Gastrocnemius medialis (tissue), 4 donors: Measurements from ENCODE around the gene CDK18.

Source experiments
- POLR2A ChIP-seq, 2 donors: fragments of 450-650 bp; IDR thresholded peaks; one replicate each; pipeline ENCODE4 v1.6.1; 2017; ENCODE audit warnings: antibody characterized with exemption in 2 of 2, mild to moderate bottlenecking in 2 of 2, moderate library complexity in 2 of 2
- TF ChIP-seq, protein P1 (sequence below), 5 experiments: fragments of 450-650 bp in 3 of 5; fragments of 200-600 bp in 2 of 5; sonication (generic) in 2 of 5; IDR thresholded peaks in 4 of 5; conservative IDR thresholded peaks in 1 of 5; 1 replicate in 4 of 5; 2 replicates in 1 of 5; pipeline ENCODE4 v1.5.1; 2016 to 2019; ENCODE audit warnings: antibody characterized with exemption in 5 of 5, mild to moderate bottlenecking in 3 of 5, moderate library complexity in 3 of 5

DNA sequence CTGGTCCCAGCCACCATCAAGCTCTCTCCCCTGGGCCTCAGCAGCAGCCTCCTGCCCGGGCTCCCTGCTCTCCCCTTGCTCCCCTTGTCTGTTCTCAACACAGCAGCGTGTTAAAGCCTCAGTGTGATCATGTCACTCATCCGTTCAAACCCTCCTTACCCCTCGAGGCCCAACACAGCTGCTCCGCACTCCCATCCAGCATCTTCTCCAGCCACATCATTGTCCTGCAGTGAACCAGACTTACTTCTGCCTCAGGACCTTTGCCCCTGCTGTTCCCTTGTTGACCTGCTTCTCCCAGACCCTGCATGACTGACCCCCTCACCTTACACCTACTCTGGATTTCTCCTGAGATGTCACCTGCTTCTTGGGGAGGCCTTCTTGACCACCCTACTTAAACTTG is 13.3 kb downstream of the CDK18 start:
- TF ChIP-seq, protein P1, sequence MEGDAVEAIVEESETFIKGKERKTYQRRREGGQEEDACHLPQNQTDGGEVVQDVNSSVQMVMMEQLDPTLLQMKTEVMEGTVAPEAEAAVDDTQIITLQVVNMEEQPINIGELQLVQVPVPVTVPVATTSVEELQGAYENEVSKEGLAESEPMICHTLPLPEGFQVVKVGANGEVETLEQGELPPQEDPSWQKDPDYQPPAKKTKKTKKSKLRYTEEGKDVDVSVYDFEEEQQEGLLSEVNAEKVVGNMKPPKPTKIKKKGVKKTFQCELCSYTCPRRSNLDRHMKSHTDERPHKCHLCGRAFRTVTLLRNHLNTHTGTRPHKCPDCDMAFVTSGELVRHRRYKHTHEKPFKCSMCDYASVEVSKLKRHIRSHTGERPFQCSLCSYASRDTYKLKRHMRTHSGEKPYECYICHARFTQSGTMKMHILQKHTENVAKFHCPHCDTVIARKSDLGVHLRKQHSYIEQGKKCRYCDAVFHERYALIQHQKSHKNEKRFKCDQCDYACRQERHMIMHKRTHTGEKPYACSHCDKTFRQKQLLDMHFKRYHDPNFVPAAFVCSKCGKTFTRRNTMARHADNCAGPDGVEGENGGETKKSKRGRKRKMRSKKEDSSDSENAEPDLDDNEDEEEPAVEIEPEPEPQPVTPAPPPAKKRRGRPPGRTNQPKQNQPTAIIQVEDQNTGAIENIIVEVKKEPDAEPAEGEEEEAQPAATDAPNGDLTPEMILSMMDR (IDR thresholded peaks at IDR 0.05 in 4 of 5, conservative IDR thresholded peaks at IDR 0.05 in 1 of 5) = no peak
- TF ChIP-seq POLR2A (IDR thresholded peaks at IDR 0.05) = no peak
